Panc1 (cell line): ENCODE results near the gene STAT3. TPM values are rescaled to one million over a fixed set of nuclear protein-coding genes. Genes with fewer than 3 reads are reported as not detected.

Source experiments
- ATAC-seq: fragments of 200-7000 bp; cut with Tn5 transposase; 2 replicates; pipeline ENCODE4 v1.9.1; 2020; ENCODE audit warnings: mild to moderate bottlenecking, moderate library complexity
- BruUV-seq: library from RNA; stranded (reverse); fragments of 400-500 nt; replicated peaks from 2 replicates; lab custom pipeline; 2021; lab: Mats Ljungman, UMichigan
- CTCF ChIA-PET: fragments of 300-600 bp; sonication (Branson Sonifier 250); formaldehyde crosslinking; loops from one replicate; lab custom pipeline; 2022; ENCODE audit warnings: antibody characterized with exemption; lab: Charles Lee
- POLR2A ChIA-PET: fragments of 300-600 bp; sonication (Branson Sonifier 250); formaldehyde crosslinking; loops from one replicate; lab custom pipeline; 2022; ENCODE audit warnings: antibody characterized with exemption; lab: Charles Lee
- DNase-seq: peaks from one replicate; pipeline ENCODE4 v3.0.0-alpha.2; 2010; ENCODE audit warnings: low read depth, low spot score
- H3K27ac ChIP-seq: 2 replicates; pipeline ENCODE4 v1.5.1; 2011; ENCODE audit warnings: mild to moderate bottlenecking, low read length, inconsistent platforms
- H3K27me3 ChIP-seq: fragments of 200-500 bp; sonication (Bioruptor generic); 2 replicates; pipeline ENCODE4 v1.6.0; 2014; ENCODE audit warnings: low read length, inconsistent platforms; ENCODE audit not compliant: control insufficient read depth, insufficient read depth
- H3K36me3 ChIP-seq: fragments of 200-500 bp; sonication (Bioruptor generic); 2 replicates; pipeline ENCODE4 v1.5.1; 2014; ENCODE audit warnings: inconsistent platforms, mild to moderate bottlenecking, low read length, moderate library complexity; ENCODE audit not compliant: control insufficient read depth, insufficient read depth
- H3K4me1 ChIP-seq: 2 replicates; pipeline ENCODE4 v1.5.1; 2011; ENCODE audit warnings: inconsistent platforms, mild to moderate bottlenecking, low read length, moderate library complexity; ENCODE audit not compliant: control insufficient read depth, insufficient read depth
- H3K4me3 ChIP-seq, 2 experiments: 2 replicates each; pipeline ENCODE4 v1.5.1; 2011 to 2012; ENCODE audit warnings: low read depth in 2 of 2, low read length in 2 of 2, mild to moderate bottlenecking in 2 of 2, inconsistent platforms in 1 of 2, moderate library complexity in 1 of 2
- H3K9me3 ChIP-seq: fragments of 200-500 bp; sonication (Bioruptor generic); 2 replicates; pipeline ENCODE4 v1.5.1; 2014; ENCODE audit warnings: low read depth, mild to moderate bottlenecking, inconsistent platforms, low read length, moderate library complexity; ENCODE audit not compliant: control insufficient read depth, insufficient read depth
- POLR2AphosphoS5 ChIP-seq: IDR thresholded peaks from 2 replicates; pipeline ENCODE4 v1.6.1; 2012; ENCODE audit warnings: mild to moderate bottlenecking, low read depth, low read length, moderate library complexity
- SIN3A ChIP-seq: IDR thresholded peaks from 2 replicates; pipeline ENCODE4 v1.6.1; 2012; ENCODE audit warnings: low read depth, mild to moderate bottlenecking, low read length, moderate library complexity, borderline replicate concordance; ENCODE audit not compliant: insufficient read depth
- TCF7L2 ChIP-seq: IDR thresholded peaks from 2 replicates; pipeline ENCODE4 v1.6.1; 2011; ENCODE audit warnings: mild to moderate bottlenecking, low read depth, low read length, inconsistent platforms
- in situ Hi-C: cut with HindIII; loops from 2 replicates; pipeline ENCODE4 v1.10.0; 2016; ENCODE audit warnings: low sequenced_read_pairs, low pct_unique_long_range_greater_than_20kb
- intact Hi-C: fragments of 100-400 bp; cut with micrococcal nuclease; formaldehyde crosslinking; loops from one replicate; pipeline ENCODE4 v1.10.0; 2022; ENCODE audit not compliant: unreplicated experiment
- total RNA-seq: library from RNA; stranded (reverse); gene quantifications from one replicate; pipeline ENCODE4 v1.2.1, GENCODE V29; 2021; ENCODE audit not compliant: unreplicated experiment
- TF ChIP-seq, protein P1 (sequence below), 2 experiments: IDR thresholded peaks; 2 replicates each; pipeline ENCODE4 v1.6.1; 2011 to 2012; ENCODE audit warnings: low read depth in 2 of 2, control low read depth in 1 of 2, low read length in 1 of 2, mild to moderate bottlenecking in 1 of 2, moderate library complexity in 1 of 2; ENCODE audit not compliant: insufficient read depth in 1 of 2
- TF ChIP-seq, protein P2 (sequence below): fragments of 450-650 bp; IDR thresholded peaks from 2 replicates; pipeline ENCODE4 v1.5.1; 2017; ENCODE audit warnings: mild to moderate bottlenecking

Gene STAT3
- total RNA-seq, 1 experiment from 2014 or later = 287 TPM

DNA sequence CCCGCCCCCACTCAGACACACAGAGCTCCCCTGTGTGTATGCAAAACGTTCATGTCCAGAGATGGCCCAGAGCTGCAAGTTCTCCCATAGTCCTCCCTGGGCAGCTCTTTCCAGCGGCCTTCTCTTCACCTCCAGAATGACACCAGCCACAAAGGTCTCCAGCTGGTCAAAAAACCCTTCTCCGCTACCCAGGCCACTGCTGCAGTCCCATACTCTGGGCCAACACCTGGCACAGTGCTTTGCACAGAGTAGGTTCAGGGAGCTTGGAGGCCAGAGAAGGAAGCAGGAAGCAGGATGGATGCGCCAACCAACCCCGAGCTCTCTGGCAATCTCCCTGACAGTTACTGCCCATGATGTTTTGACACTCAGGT lies 110.9 kb downstream of the STAT3 start:
- peak; percentile 3; the same call in 1 of the 2 replicates for ATAC-seq
- no TSS peak for BruUV-seq
- in situ Hi-C loops (no loop called here), intact Hi-C loops (no loop called here)
- H3K9me3 ChIP-seq = no peaks in the 10 kb centered on the region
- peak overlapping the region; percentile 90 for H3K27ac ChIP-seq
- ChIA-PET CTCF (interaction anchor here (0.9 kb wide), 1 partner anchor 55 kb away, joined by 18 read pairs; no protein-coding TSS in a partner anchor), POLR2A (interaction anchor here (0.7 kb wide), 1 partner anchor 382 kb away, joined by 3 read pairs; no protein-coding TSS in a partner anchor)
- no peaks in the 10 kb centered on the region for H3K27me3 ChIP-seq
- no peak overlapping the region for H3K4me3 ChIP-seq
- peaks cover 20% of the 10 kb centered on the region for H3K4me1 ChIP-seq
- H3K36me3 ChIP-seq = no peaks in the 10 kb centered on the region
- DNase-seq = no peak
- no peak for TF ChIP-seq SIN3A

- POLR2A ChIA-PET = interaction anchor here (0.7 kb wide), 1 partner anchor 383 kb away, joined by 3 read pairs; no protein-coding TSS in a partner anchor
- peaks cover 25% of the 10 kb centered on the region for H3K4me1 ChIP-seq
- in situ Hi-C loops = no loop called here
- peak overlapping the region; percentile 52 to 55 for H3K4me3 ChIP-seq
- TF ChIP-seq, protein P1, sequence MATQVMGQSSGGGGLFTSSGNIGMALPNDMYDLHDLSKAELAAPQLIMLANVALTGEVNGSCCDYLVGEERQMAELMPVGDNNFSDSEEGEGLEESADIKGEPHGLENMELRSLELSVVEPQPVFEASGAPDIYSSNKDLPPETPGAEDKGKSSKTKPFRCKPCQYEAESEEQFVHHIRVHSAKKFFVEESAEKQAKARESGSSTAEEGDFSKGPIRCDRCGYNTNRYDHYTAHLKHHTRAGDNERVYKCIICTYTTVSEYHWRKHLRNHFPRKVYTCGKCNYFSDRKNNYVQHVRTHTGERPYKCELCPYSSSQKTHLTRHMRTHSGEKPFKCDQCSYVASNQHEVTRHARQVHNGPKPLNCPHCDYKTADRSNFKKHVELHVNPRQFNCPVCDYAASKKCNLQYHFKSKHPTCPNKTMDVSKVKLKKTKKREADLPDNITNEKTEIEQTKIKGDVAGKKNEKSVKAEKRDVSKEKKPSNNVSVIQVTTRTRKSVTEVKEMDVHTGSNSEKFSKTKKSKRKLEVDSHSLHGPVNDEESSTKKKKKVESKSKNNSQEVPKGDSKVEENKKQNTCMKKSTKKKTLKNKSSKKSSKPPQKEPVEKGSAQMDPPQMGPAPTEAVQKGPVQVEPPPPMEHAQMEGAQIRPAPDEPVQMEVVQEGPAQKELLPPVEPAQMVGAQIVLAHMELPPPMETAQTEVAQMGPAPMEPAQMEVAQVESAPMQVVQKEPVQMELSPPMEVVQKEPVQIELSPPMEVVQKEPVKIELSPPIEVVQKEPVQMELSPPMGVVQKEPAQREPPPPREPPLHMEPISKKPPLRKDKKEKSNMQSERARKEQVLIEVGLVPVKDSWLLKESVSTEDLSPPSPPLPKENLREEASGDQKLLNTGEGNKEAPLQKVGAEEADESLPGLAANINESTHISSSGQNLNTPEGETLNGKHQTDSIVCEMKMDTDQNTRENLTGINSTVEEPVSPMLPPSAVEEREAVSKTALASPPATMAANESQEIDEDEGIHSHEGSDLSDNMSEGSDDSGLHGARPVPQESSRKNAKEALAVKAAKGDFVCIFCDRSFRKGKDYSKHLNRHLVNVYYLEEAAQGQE (IDR thresholded peaks at IDR 0.05; ENCODE audit: insufficient read depth in 1 of 2, low read depth in 2 of 2, low read length in 1 of 2) = no peak
- TF ChIP-seq, protein P2, sequence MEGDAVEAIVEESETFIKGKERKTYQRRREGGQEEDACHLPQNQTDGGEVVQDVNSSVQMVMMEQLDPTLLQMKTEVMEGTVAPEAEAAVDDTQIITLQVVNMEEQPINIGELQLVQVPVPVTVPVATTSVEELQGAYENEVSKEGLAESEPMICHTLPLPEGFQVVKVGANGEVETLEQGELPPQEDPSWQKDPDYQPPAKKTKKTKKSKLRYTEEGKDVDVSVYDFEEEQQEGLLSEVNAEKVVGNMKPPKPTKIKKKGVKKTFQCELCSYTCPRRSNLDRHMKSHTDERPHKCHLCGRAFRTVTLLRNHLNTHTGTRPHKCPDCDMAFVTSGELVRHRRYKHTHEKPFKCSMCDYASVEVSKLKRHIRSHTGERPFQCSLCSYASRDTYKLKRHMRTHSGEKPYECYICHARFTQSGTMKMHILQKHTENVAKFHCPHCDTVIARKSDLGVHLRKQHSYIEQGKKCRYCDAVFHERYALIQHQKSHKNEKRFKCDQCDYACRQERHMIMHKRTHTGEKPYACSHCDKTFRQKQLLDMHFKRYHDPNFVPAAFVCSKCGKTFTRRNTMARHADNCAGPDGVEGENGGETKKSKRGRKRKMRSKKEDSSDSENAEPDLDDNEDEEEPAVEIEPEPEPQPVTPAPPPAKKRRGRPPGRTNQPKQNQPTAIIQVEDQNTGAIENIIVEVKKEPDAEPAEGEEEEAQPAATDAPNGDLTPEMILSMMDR = no peak
- no peak for TF ChIP-seq SIN3A
- no peak for TF ChIP-seq POLR2AphosphoS5
- no peak for TF ChIP-seq TCF7L2
- peak overlapping the region; percentile 90 for H3K27ac ChIP-seq
- H3K36me3 ChIP-seq = no peaks in the 10 kb centered on the region; the same call in 1 of the 2 replicates
- peak; percentile 57 for ATAC-seq
- DNase-seq = no peak
- no peaks in the 10 kb centered on the region for H3K27me3 ChIP-seq
- no TSS peak for BruUV-seq
- H3K9me3 ChIP-seq = no peaks in the 10 kb centered on the region
- CTCF ChIA-PET = interaction anchor here (0.9 kb wide), 1 partner anchor 55 kb away, joined by 18 read pairs; no protein-coding TSS in a partner anchor
- intact Hi-C loops = no loop called here
These were observed 111.5 kb downstream of the STAT3 start for GRCh38 chr17:42276609-42277341.

GRCh38 chr17:42276359-42276608 lies 112.0 kb downstream of the STAT3 start, which contains the start of gene STAT5B:
Gene STAT5B (minus strand): TSS chr17:42276391. CDS start chr17:42232127, 44,264 bp downstream.
- peak; percentile 75 for ATAC-seq
- CTCF ChIA-PET = no interaction called here
- TF ChIP-seq POLR2AphosphoS5 = no peak
- TF ChIP-seq, protein P1 (IDR thresholded peaks at IDR 0.05; ENCODE audit: insufficient read depth in 1 of 2, low read depth in 2 of 2, low read length in 1 of 2) = no peak
- no peak for TF ChIP-seq SIN3A
- no peak for TF ChIP-seq TCF7L2
- TF ChIP-seq, protein P2 = no peak
- no peaks in the 10 kb centered on the region for H3K9me3 ChIP-seq
- H3K4me1 ChIP-seq = peaks cover 25% of the 10 kb centered on the region
- H3K27ac ChIP-seq = peak within 1 kb of the TSS; percentile 94
- DNase-seq = no peak
- no peaks in the 10 kb centered on the region for H3K27me3 ChIP-seq
- peak within 1 kb of the TSS; percentile 55 to 87 for H3K4me3 ChIP-seq
- no peaks in the 10 kb centered on the region; the same call in 1 of the 2 replicates for H3K36me3 ChIP-seq
- no TSS peak for BruUV-seq
- intact Hi-C loops (no loop called here), in situ Hi-C loops (no loop called here)
- POLR2A ChIA-PET = no interaction called here
